HCT116 (cell line): ENCODE data around the gene SRPX. TPM values are rescaled to one million over a fixed set of nuclear protein-coding genes. Genes with fewer than 3 reads are reported as not detected.

ENCODE experiments used
- ATAC-seq: fragments of 200-7000 bp; cut with Tn5 transposase; 2 replicates; pipeline ENCODE4 v1.9.1; 2020; ENCODE audit warnings: mild to moderate bottlenecking, moderate library complexity
- BruUV-seq: library from RNA; stranded (reverse); fragments of 400-500 nt; replicated peaks from 2 replicates; lab custom pipeline; 2021; lab: Mats Ljungman, UMichigan
- CTCF ChIA-PET: fragments of 300-600 bp; sonication (Branson Sonifier 250); formaldehyde crosslinking; loops from one replicate; lab custom pipeline; 2021; ENCODE audit warnings: antibody characterized with exemption; lab: Charles Lee
- POLR2A ChIA-PET: fragments of 300-600, 350-600 bp; sonication (Branson Sonifier 250); formaldehyde crosslinking; loops from one replicate; lab custom pipeline; 2021; ENCODE audit warnings: antibody characterized with exemption; lab: Charles Lee
- RAD21 ChIA-PET, 2 experiments: fragments of 300-600 bp; sonication (Branson Sonifier 250); formaldehyde crosslinking; loops; one replicate each; lab custom pipeline; 2023; ENCODE audit warnings: low total read pairs in 2 of 2; ENCODE audit not compliant: uncharacterized antibody in 2 of 2, unreplicated experiment in 2 of 2, low non-redundant PET in 1 of 2; lab: Charles Lee
- DNase-seq: peaks from one replicate; pipeline ENCODE4 v3.0.0-alpha.2; 2010; ENCODE audit warnings: low read depth, low spot score
- H2AFZ ChIP-seq: fragments of 200-600 bp; shearing (Covaris generic), sonication (generic); 2 replicates; pipeline ENCODE4 v1.6.1; 2017; ENCODE audit warnings: low read depth, mixed run types, mixed read lengths, antibody characterized with exemption, low read length; ENCODE audit not compliant: poor library complexity, severe bottlenecking
- H3K27ac ChIP-seq: 2 replicates; pipeline ENCODE4 v1.5.1; 2012; ENCODE audit warnings: low read depth, low read length
- H3K27me3 ChIP-seq: fragments of 200-600 bp; sonication (generic); 2 replicates; pipeline ENCODE4 v1.6.1; 2016; ENCODE audit warnings: mixed run types, low read length, mixed read lengths; ENCODE audit not compliant: insufficient read depth
- H3K36me3 ChIP-seq, 2 experiments: fragments of 200-500 bp in 1 of 2; fragments of 200-600 bp in 1 of 2; sonication (Bioruptor generic) in 1 of 2; sonication (generic) in 1 of 2; 2 replicates each; pipeline versions ENCODE4 v1.5.1 to v1.6.1; 2014 to 2016; ENCODE audit warnings: low read length in 2 of 2, inconsistent platforms in 1 of 2, mixed read lengths in 1 of 2, mixed run types in 1 of 2; ENCODE audit not compliant: insufficient read depth in 2 of 2, control insufficient read depth in 1 of 2
- H3K4me1 ChIP-seq, 2 experiments: fragments of 200-600 bp in 1 of 2; sonication (generic) in 1 of 2; 2 replicates each; pipeline versions ENCODE4 v1.5.1 to v1.6.1; 2012 to 2017; ENCODE audit warnings: low read length in 2 of 2, inconsistent platforms in 1 of 2, mild to moderate bottlenecking in 1 of 2, mixed read lengths in 1 of 2, mixed run types in 1 of 2, moderate library complexity in 1 of 2; ENCODE audit not compliant: insufficient read depth in 2 of 2, control insufficient read depth in 1 of 2
- H3K4me2 ChIP-seq: fragments of 200-600 bp; sonication (generic); 2 replicates; pipeline ENCODE4 v1.6.1; 2017; ENCODE audit warnings: mixed run types, low read length, mixed read lengths
- H3K4me3 ChIP-seq, 2 experiments: fragments of 200-600 bp in 1 of 2; sonication (generic) in 1 of 2; replicated peaks in 1 of 2; 2 replicates each; pipeline ENCODE4 v1.5.1; 2011 to 2016; ENCODE audit warnings: low read length in 2 of 2, control low read depth in 1 of 2, low read depth in 1 of 2, mild to moderate bottlenecking in 1 of 2, mixed read lengths in 1 of 2, mixed run types in 1 of 2
- H3K79me2 ChIP-seq: fragments of 200-600 bp; sonication (generic); 2 replicates; pipeline ENCODE4 v1.6.1; 2017; ENCODE audit warnings: mild to moderate bottlenecking, mixed run types, low read length, moderate library complexity, mixed read lengths; ENCODE audit not compliant: insufficient read depth
- H3K9ac ChIP-seq: fragments of 200-600 bp; sonication (generic); 2 replicates; pipeline ENCODE4 v1.6.1; 2016; ENCODE audit warnings: low read length, mixed read lengths
- H3K9me2 ChIP-seq: fragments of 200-600 bp; sonication (generic), shearing (Covaris generic); 2 replicates; pipeline ENCODE4 v1.6.1; 2017; ENCODE audit warnings: mixed run types, mild to moderate bottlenecking, moderate library complexity; ENCODE audit not compliant: insufficient read depth
- H3K9me3 ChIP-seq, 2 experiments: fragments of 200-500 bp in 1 of 2; fragments of 200-600 bp in 1 of 2; sonication (Bioruptor generic) in 1 of 2; sonication (generic) in 1 of 2; 2 replicates each; pipeline ENCODE4 v1.6.1; 2014 to 2017; ENCODE audit warnings: low read length in 2 of 2, mixed read lengths in 2 of 2, inconsistent platforms in 1 of 2, low read depth in 1 of 2, mild to moderate bottlenecking in 1 of 2, mixed run types in 1 of 2, moderate library complexity in 1 of 2; ENCODE audit not compliant: control insufficient read depth in 1 of 2, insufficient read depth in 1 of 2
- H4K20me1 ChIP-seq: fragments of 200-600 bp; sonication (generic), shearing (Covaris generic); 2 replicates; pipeline ENCODE4 v1.6.1; 2017; ENCODE audit warnings: mixed run types, mild to moderate bottlenecking, moderate library complexity; ENCODE audit not compliant: insufficient read depth
- ATF3 ChIP-seq: IDR thresholded peaks from 2 replicates; pipeline ENCODE4 v1.6.1; 2012
- CEBPB ChIP-seq: IDR thresholded peaks from 2 replicates; pipeline ENCODE4 v1.6.1; 2012; ENCODE audit warnings: low read depth
- REST ChIP-seq: IDR thresholded peaks from 2 replicates; pipeline ENCODE4 v1.6.1; 2012; ENCODE audit warnings: low read depth
- YY1 ChIP-seq: IDR thresholded peaks from 2 replicates; pipeline ENCODE4 v1.6.1; 2011; ENCODE audit warnings: low read length, low read depth, moderate library complexity, mild to moderate bottlenecking; ENCODE audit not compliant: insufficient replicate concordance; ENCODE audit errors: extremely low read depth
- intact Hi-C: fragments of 100-400 bp; cut with micrococcal nuclease; formaldehyde crosslinking; loops from 2 replicates; pipeline ENCODE4 v1.10.0; 2022
- total RNA-seq: library from RNA; stranded (reverse); gene quantifications from one replicate; pipeline ENCODE4 v1.2.1, GENCODE V29; 2021; ENCODE audit not compliant: unreplicated experiment

SRPX gene
- total RNA-seq, 1 experiment from 2014 or later = 18.2 TPM

GRCh38 chrX:38268011-38268410 lies 47.3 kb upstream of the SRPX start (continued):
- TF ChIP-seq REST (no peak), ATF3 (no peak)

- ChIA-PET POLR2A (no interaction called here), CTCF (no interaction called here), RAD21 (no interaction called here)
- DNase-seq = no peak
- Histone ChIP-seq H3K79me2 (no peaks in the 10 kb centered on the region), H4K20me1 (no peaks in the 10 kb centered on the region), H3K9me3 (no peaks in the 10 kb centered on the region), H3K27ac (no peak overlapping the region), H3K4me1 (peaks cover 0 to 4% of the 10 kb centered on the region in 2 experiments; a peak in 2 of 4 replicates), H2AFZ (no peak overlapping the region), H3K4me3 (no peak overlapping the region), H3K9ac (no peak overlapping the region), H3K4me2 (no peak overlapping the region), H3K9me2 (no peaks in the 10 kb centered on the region), H3K36me3 (no peaks in the 10 kb centered on the region), H3K27me3 (no peaks in the 10 kb centered on the region)
- TF ChIP-seq REST (no peak), CEBPB (no peak), YY1 (no peak)
- BruUV-seq = no TSS peak
- no peak for ATAC-seq
- intact Hi-C loops = no loop called here
Measured at GRCh38 chrX:38262715-38263620, 42.3 kb upstream of the SRPX start.
